B cell (primary cell): ENCODE results near the gene CHRNG. TPM values are rescaled to one million over a fixed set of nuclear protein-coding genes. Genes with fewer than 3 reads are reported as not detected.

Experiments
- ATAC-seq: fragments of 200-7000 bp; cut with Tn5 transposase; one replicate; pipeline ENCODE4 v1.10.0; 2021; ENCODE audit warnings: low read depth, mild to moderate bottlenecking, moderate number of reproducible peaks, moderate library complexity
- CTCF ChIA-PET: fragments of 350-600 bp; sonication (Branson Sonifier 250); formaldehyde crosslinking; loops from one replicate; lab custom pipeline; 2021; ENCODE audit warnings: antibody characterized with exemption, inconsistent platforms; lab: Charles Lee
- POLR2A ChIA-PET: fragments of 350-600 bp; sonication (Branson Sonifier 250); formaldehyde crosslinking; loops from one replicate; lab custom pipeline; 2021; ENCODE audit warnings: antibody characterized with exemption; lab: Charles Lee
- DNase-seq: peaks from one replicate; pipeline ENCODE4 v3.0.0; 2013
- H2AFZ ChIP-seq: 2 replicates; pipeline ENCODE4 v1.6.1; 2012; ENCODE audit warnings: mild to moderate bottlenecking, low read depth, low read length; ENCODE audit not compliant: insufficient read depth, poor library complexity, severe bottlenecking
- H3K27ac ChIP-seq, 2 donors: 1 replicate in 1 of 2; 2 replicates in 1 of 2; pipeline ENCODE4 v1.5.1; 2012 to 2013; ENCODE audit warnings: low read length in 2 of 2, mild to moderate bottlenecking in 2 of 2, moderate library complexity in 1 of 2
- H3K27me3 ChIP-seq, 4 experiments: fragments of 200-600 bp in 1 of 4; sonication (generic) in 1 of 4; replicated peaks in 1 of 4; 1 replicate in 2 of 4; 2 replicates in 2 of 4; pipeline versions ENCODE4 v1.6.1 to v1.7.0; 2013 to 2016; ENCODE audit warnings: low read length in 3 of 4, mild to moderate bottlenecking in 2 of 4, mixed read lengths in 1 of 4, moderate library complexity in 1 of 4; ENCODE audit not compliant: insufficient read depth in 4 of 4, control insufficient read depth in 3 of 4; ENCODE audit errors: control extremely low read depth in 1 of 4
- H3K36me3 ChIP-seq, 2 experiments: replicated peaks in 1 of 2; 1 replicate in 1 of 2; 2 replicates in 1 of 2; pipeline versions ENCODE4 v1.6.1 to v1.7.1; 2013; ENCODE audit warnings: low read length in 1 of 2; ENCODE audit not compliant: insufficient read depth in 2 of 2, control insufficient read depth in 1 of 2; ENCODE audit errors: control extremely low read depth in 1 of 2, extremely low read depth in 1 of 2
- H3K4me1 ChIP-seq, 2 donors: fragments of 200-600 bp in 1 of 2; sonication (generic) in 1 of 2; 1 replicate in 1 of 2; 2 replicates in 1 of 2; pipeline versions ENCODE4 v1.5.1 to v1.6.1; 2013 to 2017; ENCODE audit warnings: low read length in 2 of 2; ENCODE audit not compliant: control insufficient read depth in 2 of 2, insufficient read depth in 2 of 2
- H3K4me2 ChIP-seq: replicated peaks from 2 replicates; pipeline ENCODE3; 2012; ENCODE audit warnings: mild to moderate bottlenecking, low read depth, low read length; ENCODE audit not compliant: poor library complexity, severe bottlenecking
- H3K4me3 ChIP-seq, 5 experiments: fragments of 200-600 bp in 1 of 5; sonication (generic) in 1 of 5; 1 replicate in 3 of 5; 2 replicates in 2 of 5; pipeline versions ENCODE4 v1.5.1 to v1.7.0; 2011 to 2016; ENCODE audit warnings: low read length in 4 of 5, mild to moderate bottlenecking in 4 of 5, low read depth in 2 of 5, control low read depth in 1 of 5, moderate library complexity in 1 of 5; ENCODE audit not compliant: insufficient read depth in 1 of 5; ENCODE audit errors: control extremely low read depth in 1 of 5, extremely low read depth in 1 of 5
- H3K79me2 ChIP-seq: fragments of 200-600 bp; sonication (generic); one replicate; pipeline ENCODE4 v1.6.0; 2016; ENCODE audit warnings: low read length; ENCODE audit not compliant: control insufficient read depth, insufficient read depth
- H3K9ac ChIP-seq: fragments of 200-600 bp; sonication (generic); 2 replicates; pipeline ENCODE4 v1.6.1; 2017; ENCODE audit warnings: mild to moderate bottlenecking, low read length, moderate library complexity
- H3K9me3 ChIP-seq, 3 donors: one replicate each; pipeline versions ENCODE4 v1.6.1 to v1.7.1; 2013; ENCODE audit warnings: low read length in 2 of 3; ENCODE audit not compliant: control insufficient read depth in 2 of 3, insufficient read depth in 1 of 3; ENCODE audit errors: control extremely low read depth in 1 of 3
- H4K20me1 ChIP-seq: 2 replicates; pipeline ENCODE4 v1.6.0; 2012; ENCODE audit warnings: mild to moderate bottlenecking, low read length; ENCODE audit not compliant: insufficient read depth, control insufficient read depth, poor library complexity, severe bottlenecking
- H3K27ac Mint-ChIP-seq: one replicate; pipeline ENCODE4 v1.8.0; 2021; ENCODE audit warnings: mixed read lengths
- H3K27me3 Mint-ChIP-seq: one replicate; pipeline ENCODE4 v1.8.0; 2021; ENCODE audit warnings: mixed read lengths
- H3K4me1 Mint-ChIP-seq: one replicate; pipeline ENCODE4 v1.8.0; 2021; ENCODE audit warnings: mixed read lengths
- H3K4me3 Mint-ChIP-seq: one replicate; pipeline ENCODE4 v1.8.0; 2021; ENCODE audit warnings: mixed read lengths
- H3K9me3 Mint-ChIP-seq: one replicate; pipeline ENCODE4 v1.8.0; 2022; ENCODE audit warnings: mixed read lengths; ENCODE audit not compliant: insufficient read depth
- CTCF ChIP-seq: fragments of 200-600 bp; IDR thresholded peaks from one replicate; pipeline ENCODE4 v1.8.0; 2022; ENCODE audit warnings: antibody characterized with exemption, mild to moderate bottlenecking
- EZH2 ChIP-seq: IDR thresholded peaks from 2 replicates; pipeline ENCODE4 v1.6.1; 2012; ENCODE audit warnings: borderline replicate concordance, low read depth, mild to moderate bottlenecking, moderate library complexity, low read length; ENCODE audit not compliant: insufficient read depth, poor library complexity, severe bottlenecking
- WGBS: methylation state at CpG from one replicate; pipeline ENCODE4 v1.1.5; 2013; ENCODE audit warnings: missing lambda C conversion rate; ENCODE audit not compliant: insufficient coverage; 5-methylcytosine and 5-hydroxymethylcytosine counted together
- intact Hi-C: fragments of 100-400 bp; cut with micrococcal nuclease; formaldehyde crosslinking; loops from one replicate; pipeline ENCODE4 v1.10.0; 2022
- polyA plus RNA-seq: library from polyadenylated mRNA; depleted of rRNA; stranded (reverse); fragments of >200 nt; gene quantifications from 2 replicates; pipeline ENCODE4 v1.2.3, GENCODE V29; 2012
- total RNA-seq, 2 donors: library from RNA; stranded (reverse); fragments of 120-200 nt in 1 of 2; gene quantifications; 1 replicate in 1 of 2; 2 replicates in 1 of 2; pipeline versions ENCODE4 v1.2.3 to v1.2.4, GENCODE V29; 2013 to 2022

Gene CHRNG
- total and polyA plus RNA-seq, 2 donors (not counting 1 experiment from before 2014, with no cell fraction given), result not detected

- Mint-ChIP-seq H3K4me3 (no peak overlapping the region), H3K9me3 (no peaks in the 10 kb centered on the region), H3K27ac (no peak overlapping the region), H3K4me1 (peaks cover 6% of the 10 kb centered on the region), H3K27me3 (peaks cover 28% of the 10 kb centered on the region)
- DNase-seq (no peak), ATAC-seq (no peak)
- intact Hi-C loops, result no loop called here
- CTCF ChIA-PET, result no interaction called here
- Histone ChIP-seq H2AFZ (no peak overlapping the region), H3K4me3 (no peak overlapping the region), H3K79me2 (no peaks in the 10 kb centered on the region), H4K20me1 (no peaks in the 10 kb centered on the region), H3K9ac (no peak overlapping the region), H3K9me3 (no peaks in the 10 kb centered on the region), H3K27me3 (peaks cover 0 to 19% (median 2%) of the 10 kb centered on the region in 4 experiments), H3K4me1 (peaks cover 7 to 8% of the 10 kb centered on the region in 2 donors), H3K4me2 (no peak overlapping the region), H3K36me3 (no peaks in the 10 kb centered on the region), H3K27ac (no peak overlapping the region)
- TF ChIP-seq CTCF, result no peak
- POLR2A ChIA-PET, result no interaction called here
- WGBS, result 87% methylated on average over 28 of the region's 30 CpGs
These were observed 49.0 kb upstream of the CHRNG start for GRCh38 chr2:232490221-232491138.

DNA sequence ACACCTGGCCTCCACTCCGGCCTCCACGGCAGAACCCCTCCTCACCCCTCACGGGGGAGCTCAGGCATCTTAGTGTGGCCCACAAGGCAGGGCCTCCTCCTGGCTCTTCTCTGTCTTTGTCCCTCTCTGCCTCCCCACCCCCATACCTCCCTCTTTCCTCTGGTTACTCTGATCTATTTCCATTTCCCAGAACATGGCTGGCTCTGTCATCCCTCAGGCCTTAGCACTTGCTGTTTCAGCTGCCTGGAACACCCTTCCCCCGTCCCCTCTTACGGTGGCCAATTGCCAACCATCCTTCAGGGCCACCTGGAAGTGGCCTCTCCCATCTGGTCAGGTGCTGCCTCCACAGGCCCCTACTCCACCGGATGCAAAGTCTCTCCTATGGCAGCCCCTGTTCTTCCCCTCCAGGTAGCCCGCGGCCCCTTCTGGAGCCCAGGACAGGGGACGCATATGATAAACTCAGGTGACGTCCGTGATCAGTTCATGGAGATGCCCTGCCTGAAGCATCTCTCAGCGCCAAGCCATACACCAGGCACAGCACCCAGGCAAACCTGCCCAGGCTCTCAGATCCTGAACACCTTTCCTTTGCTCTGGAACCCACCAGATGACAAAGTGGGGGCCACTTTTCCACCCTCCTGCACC, 48.2 kb upstream of the CHRNG start:
- 98% methylated on average over 12 of the region's 12 CpGs for WGBS
- peaks cover 4 to 7% of the 10 kb centered on the region in 2 donors for H3K4me1 ChIP-seq
- ATAC-seq, result no peak
- no peak overlapping the region for H3K9ac ChIP-seq
- Mint-ChIP-seq H3K27me3 (peaks cover 28% of the 10 kb centered on the region), H3K4me3 (no peak overlapping the region), H3K4me1 (peaks cover 6% of the 10 kb centered on the region), H3K27ac (no peak overlapping the region), H3K9me3 (no peaks in the 10 kb centered on the region)
- ChIA-PET POLR2A (no interaction called here), CTCF (no interaction called here)
- no peak overlapping the region for H2AFZ ChIP-seq
- no peaks in the 10 kb centered on the region for H3K9me3 ChIP-seq
- no peaks in the 10 kb centered on the region for H3K79me2 ChIP-seq
- TF ChIP-seq CTCF, result no peak
- TF ChIP-seq EZH2, result no peak
- intact Hi-C loops, result no loop called here
- DNase-seq, result no peak
- no peak overlapping the region for H3K4me2 ChIP-seq
- no peaks in the 10 kb centered on the region for H3K36me3 ChIP-seq
- no peak overlapping the region for H3K4me3 ChIP-seq
- H3K27ac ChIP-seq, result no peak overlapping the region
- H3K27me3 ChIP-seq, result peaks cover 0 to 19% (median 2%) of the 10 kb centered on the region in 4 experiments
- no peaks in the 10 kb centered on the region for H4K20me1 ChIP-seq
